Ishikawa (cell line): Measurements from ENCODE around the gene FBXO9.

Experiments
- CEBPB ChIP-seq: IDR thresholded peaks from 2 replicates; pipeline ENCODE4 v1.6.1; 2012
- CREB1 ChIP-seq: IDR thresholded peaks from 2 replicates; pipeline ENCODE4 v1.6.1; 2012; ENCODE audit warnings: low read depth
- EGR1 ChIP-seq: IDR thresholded peaks from 2 replicates; pipeline ENCODE4 v1.6.1; 2012
- EP300 ChIP-seq: IDR thresholded peaks from 2 replicates; pipeline ENCODE4 v1.6.1; 2012; ENCODE audit warnings: borderline replicate concordance
- FOXM1 ChIP-seq: IDR thresholded peaks from 2 replicates; pipeline ENCODE4 v1.6.1; 2012; ENCODE audit warnings: low read depth, borderline replicate concordance
- MAX ChIP-seq: IDR thresholded peaks from 2 replicates; pipeline ENCODE4 v1.6.1; 2012
- NFIC ChIP-seq: IDR thresholded peaks from 2 replicates; pipeline ENCODE4 v1.6.1; 2012
- RAD21 ChIP-seq: IDR thresholded peaks from 2 replicates; pipeline ENCODE4 v1.6.1; 2012; ENCODE audit warnings: low read depth
- REST ChIP-seq: IDR thresholded peaks from 2 replicates; pipeline ENCODE4 v1.6.1; 2012; ENCODE audit warnings: low read depth, mild to moderate bottlenecking
- TAF1 ChIP-seq: IDR thresholded peaks from 2 replicates; pipeline ENCODE4 v1.6.1; 2012; ENCODE audit warnings: low read depth, mild to moderate bottlenecking
- TCF12 ChIP-seq: IDR thresholded peaks from 2 replicates; pipeline ENCODE4 v1.6.1; 2012; ENCODE audit warnings: low read depth
- TEAD4 ChIP-seq: IDR thresholded peaks from 2 replicates; pipeline ENCODE4 v1.6.1; 2012
- USF1 ChIP-seq: IDR thresholded peaks from 2 replicates; pipeline ENCODE4 v1.6.1; 2012
- YY1 ChIP-seq: IDR thresholded peaks from 2 replicates; pipeline ENCODE4 v1.6.1; 2012; ENCODE audit warnings: low read depth
- ZBTB7A ChIP-seq: IDR thresholded peaks from 2 replicates; pipeline ENCODE4 v1.6.1; 2012; ENCODE audit warnings: low read depth

FBXO9 gene

GRCh38 chr6:53045891-53046673 is 19.1 kb upstream of the FBXO9 start:
- no peak for TF ChIP-seq ZBTB7A
- TF ChIP-seq CEBPB, result no peak
- TF ChIP-seq MAX, result no peak
- TF ChIP-seq TCF12, result no peak

GRCh38 chr6:53048431-53049195 is 16.6 kb upstream of the FBXO9 start:
- TF ChIP-seq CREB1 (no peak), TAF1 (no peak), TCF12 (no peak), NFIC (no peak), EGR1 (no peak), CEBPB (no peak), MAX (no peak), USF1 (no peak), FOXM1 (no peak), TEAD4 (no peak), EP300 (no peak), RAD21 (no peak)

- TF ChIP-seq MAX (no peak), CREB1 (no peak), USF1 (no peak), YY1 (no peak), NFIC (no peak), TEAD4 (no peak), EP300 (no peak), TCF12 (no peak), CEBPB (no peak), EGR1 (no peak), RAD21 (no peak), ZBTB7A (no peak), REST (no peak), FOXM1 (no peak), TAF1 (no peak)
Measured at GRCh38 chr6:53049415-53049814, 15.8 kb upstream of the FBXO9 start.

- TF ChIP-seq EGR1, result no peak
- no peak for TF ChIP-seq CEBPB
- no peak for TF ChIP-seq TCF12
- TF ChIP-seq MAX, result no peak
- no peak for TF ChIP-seq TEAD4
- no peak for TF ChIP-seq YY1
- no peak for TF ChIP-seq USF1
- no peak for TF ChIP-seq ZBTB7A
- TF ChIP-seq NFIC, result no peak
- no peak for TF ChIP-seq RAD21
Measured at GRCh38 chr6:53054532-53054931, 10.7 kb upstream of the FBXO9 start.

GRCh38 chr6:53055873-53056272 is 9.3 kb upstream of the FBXO9 start:
- no peak for TF ChIP-seq MAX
- no peak for TF ChIP-seq EP300
- TF ChIP-seq ZBTB7A, result no peak
- no peak for TF ChIP-seq USF1
- no peak for TF ChIP-seq CEBPB
- no peak for TF ChIP-seq TCF12
- no peak for TF ChIP-seq EGR1
- TF ChIP-seq REST, result no peak
- no peak for TF ChIP-seq TEAD4
- no peak for TF ChIP-seq RAD21
- no peak for TF ChIP-seq FOXM1
